ENCODE data around the gene AFAP1.

Gene AFAP1

GRCh38 chr4:7831858-7832730, 107.6 kb downstream of the AFAP1 start:
- in situ Hi-C loops (cut with MboI; ENCODE audit: low pct_unique_long_range_greater_than_20kb, low sequenced_read_pairs): no loop called here
- no peak for DNase-seq

GRCh38 chr4:7831330-7831729, 108.3 kb downstream of the AFAP1 start:
- DNase-seq: peak; percentile 19
- in situ Hi-C loops (cut with MboI; ENCODE audit: low pct_unique_long_range_greater_than_20kb, low sequenced_read_pairs): no loop called here

- DNase-seq: no peak
- in situ Hi-C loops (cut with MboI; ENCODE audit: low pct_unique_long_range_greater_than_20kb, low sequenced_read_pairs): no loop called here
Measured at GRCh38 chr4:7830747-7831146, 108.9 kb downstream of the AFAP1 start.

GRCh38 chr4:7829652-7830580, 109.7 kb downstream of the AFAP1 start:
- in situ Hi-C loops (cut with MboI; ENCODE audit: low pct_unique_long_range_greater_than_20kb, low sequenced_read_pairs): no loop called here

GRCh38 chr4:7828793-7829301, 110.8 kb downstream of the AFAP1 start:
- in situ Hi-C loops (cut with MboI; ENCODE audit: low pct_unique_long_range_greater_than_20kb, low sequenced_read_pairs): no loop called here
- no peak for DNase-seq

More at GRCh38 chr4:7829652-7830580, 109.7 kb downstream of the AFAP1 start:
- DNase-seq: peak; percentile 6

- DNase-seq: peak; percentile 72
- in situ Hi-C loops (cut with MboI; ENCODE audit: low pct_unique_long_range_greater_than_20kb, low sequenced_read_pairs): no loop called here
Measured at GRCh38 chr4:7828011-7828720, 111.5 kb downstream of the AFAP1 start.

- in situ Hi-C loops (cut with MboI; ENCODE audit: low pct_unique_long_range_greater_than_20kb, low sequenced_read_pairs): no loop called here
- DNase-seq: no peak
Measured at GRCh38 chr4:7827566-7827965, 112.1 kb downstream of the AFAP1 start.

- in situ Hi-C loops (cut with MboI; ENCODE audit: low pct_unique_long_range_greater_than_20kb, low sequenced_read_pairs): no loop called here
- DNase-seq: no peak
Measured at GRCh38 chr4:7826909-7827306, 112.8 kb downstream of the AFAP1 start.

GRCh38 chr4:7826176-7826908, 113.3 kb downstream of the AFAP1 start:
- no peak for DNase-seq
- in situ Hi-C loops (cut with MboI; ENCODE audit: low pct_unique_long_range_greater_than_20kb, low sequenced_read_pairs): no loop called here

GRCh38 chr4:7824218-7824617, 115.4 kb downstream of the AFAP1 start:
- no peak for DNase-seq
- in situ Hi-C loops (cut with MboI; ENCODE audit: low pct_unique_long_range_greater_than_20kb, low sequenced_read_pairs): no loop called here

GRCh38 chr4:7823416-7823824, 116.2 kb downstream of the AFAP1 start:
- no peak for DNase-seq
- in situ Hi-C loops (cut with MboI; ENCODE audit: low pct_unique_long_range_greater_than_20kb, low sequenced_read_pairs): no loop called here

GRCh38 chr4:7822877-7823276, 116.8 kb downstream of the AFAP1 start:
- no peak for DNase-seq
- in situ Hi-C loops (cut with MboI; ENCODE audit: low pct_unique_long_range_greater_than_20kb, low sequenced_read_pairs): no loop called here

GRCh38 chr4:7822137-7822505, 117.5 kb downstream of the AFAP1 start:
- DNase-seq: no peak
- in situ Hi-C loops (cut with MboI; ENCODE audit: low pct_unique_long_range_greater_than_20kb, low sequenced_read_pairs): no loop called here

GRCh38 chr4:7821245-7822136, 118.2 kb downstream of the AFAP1 start:
- in situ Hi-C loops (cut with MboI; ENCODE audit: low pct_unique_long_range_greater_than_20kb, low sequenced_read_pairs): no loop called here
- DNase-seq: no peak

- in situ Hi-C loops (cut with MboI; ENCODE audit: low pct_unique_long_range_greater_than_20kb, low sequenced_read_pairs): no loop called here
- DNase-seq: no peak
Measured at GRCh38 chr4:7820031-7820818, 119.4 kb downstream of the AFAP1 start.

GRCh38 chr4:7819446-7819845, 120.2 kb downstream of the AFAP1 start:
- no peak for DNase-seq
- in situ Hi-C loops (cut with MboI; ENCODE audit: low pct_unique_long_range_greater_than_20kb, low sequenced_read_pairs): no loop called here

GRCh38 chr4:7818399-7818911, 121.2 kb downstream of the AFAP1 start:
- in situ Hi-C loops (cut with MboI; ENCODE audit: low pct_unique_long_range_greater_than_20kb, low sequenced_read_pairs): no loop called here
- DNase-seq: no peak

Measured in KBM-7 (cell line).